GM19351 (cell line): ENCODE measurements around the gene STIL.

Experiments
- ATAC-seq: cut with Tn5 transposase; IDR thresholded peaks from one replicate; pipeline ENCODE4 v1.9.1; 2021; ENCODE audit warnings: mild to moderate bottlenecking, moderate library complexity; ENCODE audit not compliant: unreplicated experiment

The STIL gene

DNA sequence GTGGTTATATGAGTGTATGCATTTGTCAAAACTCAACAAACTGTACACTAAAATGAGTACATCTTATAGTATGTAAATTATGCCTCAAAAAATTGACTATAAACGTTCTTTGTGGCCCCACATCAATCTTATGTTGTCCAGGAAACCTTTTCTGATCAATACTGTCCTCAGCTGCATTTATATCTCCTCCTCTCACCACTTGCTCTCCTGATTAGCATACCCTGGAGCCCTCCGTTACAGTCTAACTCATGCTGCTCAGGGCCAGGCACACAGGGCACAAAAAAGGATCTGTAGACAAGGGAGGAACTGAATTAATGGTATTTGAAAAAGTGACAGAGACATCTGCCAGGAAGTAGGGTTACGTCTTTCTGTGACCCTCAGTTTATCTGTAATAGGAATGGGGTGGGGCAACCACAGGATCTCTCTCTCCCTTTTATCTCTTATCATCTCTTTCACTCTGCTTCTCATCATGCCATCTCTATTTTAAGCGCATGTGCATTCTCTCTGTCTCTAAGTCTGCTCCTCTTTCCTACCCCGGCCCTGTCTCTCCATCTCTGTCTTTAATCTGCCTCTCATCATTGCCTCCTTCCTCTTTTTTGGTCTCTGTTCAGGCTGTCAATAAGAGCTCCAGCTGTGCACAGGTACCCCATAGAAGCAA lies 74.9 kb downstream of the STIL start:
- no peak for ATAC-seq

DNA sequence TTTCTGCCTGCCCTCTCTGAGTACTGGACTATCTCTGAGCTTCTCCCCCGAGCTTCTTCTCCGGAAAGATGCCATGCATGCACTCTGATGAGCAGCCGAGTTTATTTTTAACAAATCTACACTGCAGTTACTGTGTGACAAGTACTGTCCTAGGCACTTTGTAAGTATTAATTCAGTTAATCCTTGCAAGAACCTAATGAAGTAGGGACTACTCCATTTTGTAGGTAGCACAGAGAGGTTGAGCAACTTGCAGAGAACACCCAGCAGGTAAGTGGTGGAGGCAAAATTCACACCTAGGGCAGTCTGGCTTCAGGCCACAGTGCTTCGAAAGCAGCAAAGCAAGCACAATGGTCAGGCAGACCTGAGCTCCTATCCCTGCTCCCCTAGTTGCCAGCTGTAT lies 78.1 kb downstream of the STIL start:
- ATAC-seq = no peak

DNA sequence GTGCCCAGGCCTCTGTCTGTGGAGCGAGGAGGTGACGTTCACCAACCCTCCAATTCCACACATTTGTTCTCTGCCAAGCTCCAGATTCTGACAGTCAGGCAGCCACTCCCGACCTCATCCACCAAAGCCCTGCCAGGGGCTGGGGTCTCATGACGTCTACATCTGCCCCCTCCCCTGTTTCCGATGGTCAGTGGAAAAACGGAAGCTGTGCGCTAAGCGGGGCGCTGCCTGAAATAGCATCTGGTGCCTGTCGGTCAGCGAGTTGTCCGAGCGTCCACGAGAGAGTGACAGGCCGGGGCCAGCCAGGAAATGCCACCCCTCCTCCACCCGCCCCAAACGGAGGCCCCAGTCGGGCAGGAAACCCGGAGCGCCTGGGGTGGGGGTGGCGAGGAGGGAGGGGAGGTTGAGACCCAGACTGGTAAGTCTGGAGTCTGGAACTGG lies 78.7 kb downstream of the STIL start:
- no peak for ATAC-seq

DNA sequence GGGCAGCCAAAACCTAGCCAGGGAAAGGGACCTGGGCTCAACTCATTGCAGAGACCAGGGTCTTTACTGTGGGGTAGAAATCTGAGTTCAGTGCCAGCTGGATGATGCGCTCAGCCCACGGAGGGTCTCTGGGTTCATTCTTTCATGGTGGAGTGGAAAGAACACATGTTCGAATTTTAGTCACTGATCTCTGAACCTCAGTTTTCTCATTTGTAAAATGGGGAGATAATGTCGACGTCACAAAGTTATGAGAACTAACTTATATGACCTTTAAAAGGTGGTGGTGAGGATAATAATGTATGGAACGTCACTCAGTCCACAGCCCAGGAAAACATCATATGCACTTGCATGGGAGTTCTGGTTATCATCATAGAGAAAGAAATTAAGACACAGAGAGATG lies 80.8 kb downstream of the STIL start:
- ATAC-seq = no peak

DNA sequence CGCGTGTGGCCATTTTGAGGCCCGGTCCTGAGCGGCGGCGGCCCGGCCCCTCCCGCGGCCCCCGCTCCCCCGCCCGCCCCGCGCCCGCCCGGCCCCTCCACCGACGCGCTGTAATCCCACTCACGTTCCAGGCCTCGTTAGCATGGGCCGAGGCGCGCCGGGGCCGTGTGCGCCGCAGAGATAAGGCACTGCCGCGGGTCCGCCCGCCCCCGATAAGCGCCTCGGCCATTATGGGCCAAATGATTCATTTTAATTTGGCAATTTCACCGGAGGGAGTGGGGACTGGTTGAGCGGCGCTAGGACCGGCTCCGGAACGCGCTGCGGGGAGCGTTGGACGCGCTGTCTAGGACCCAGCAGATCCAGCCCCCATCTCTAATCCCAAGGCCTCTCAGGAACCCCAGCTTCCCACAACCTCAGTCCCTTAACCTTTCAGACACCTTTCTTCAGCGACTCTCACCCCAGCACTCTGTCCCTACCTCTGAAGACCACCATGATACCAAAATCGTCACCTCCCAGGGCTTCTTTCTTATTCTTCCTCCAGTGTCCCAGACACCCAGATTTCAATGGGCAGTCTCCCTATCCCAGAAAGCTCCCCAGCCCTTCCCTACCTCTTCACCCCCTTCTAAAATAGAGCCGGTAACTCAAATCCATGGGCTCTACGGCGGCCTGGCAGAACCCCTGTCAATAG lies 81.6 kb downstream of the STIL start, which contains the start of gene TAL1:
TAL1 (minus strand) TSS at position 39 of the 688 bp plus-strand sequence. CDS start 6,337 bp downstream, outside the sequence.
- ATAC-seq = no peak

DNA sequence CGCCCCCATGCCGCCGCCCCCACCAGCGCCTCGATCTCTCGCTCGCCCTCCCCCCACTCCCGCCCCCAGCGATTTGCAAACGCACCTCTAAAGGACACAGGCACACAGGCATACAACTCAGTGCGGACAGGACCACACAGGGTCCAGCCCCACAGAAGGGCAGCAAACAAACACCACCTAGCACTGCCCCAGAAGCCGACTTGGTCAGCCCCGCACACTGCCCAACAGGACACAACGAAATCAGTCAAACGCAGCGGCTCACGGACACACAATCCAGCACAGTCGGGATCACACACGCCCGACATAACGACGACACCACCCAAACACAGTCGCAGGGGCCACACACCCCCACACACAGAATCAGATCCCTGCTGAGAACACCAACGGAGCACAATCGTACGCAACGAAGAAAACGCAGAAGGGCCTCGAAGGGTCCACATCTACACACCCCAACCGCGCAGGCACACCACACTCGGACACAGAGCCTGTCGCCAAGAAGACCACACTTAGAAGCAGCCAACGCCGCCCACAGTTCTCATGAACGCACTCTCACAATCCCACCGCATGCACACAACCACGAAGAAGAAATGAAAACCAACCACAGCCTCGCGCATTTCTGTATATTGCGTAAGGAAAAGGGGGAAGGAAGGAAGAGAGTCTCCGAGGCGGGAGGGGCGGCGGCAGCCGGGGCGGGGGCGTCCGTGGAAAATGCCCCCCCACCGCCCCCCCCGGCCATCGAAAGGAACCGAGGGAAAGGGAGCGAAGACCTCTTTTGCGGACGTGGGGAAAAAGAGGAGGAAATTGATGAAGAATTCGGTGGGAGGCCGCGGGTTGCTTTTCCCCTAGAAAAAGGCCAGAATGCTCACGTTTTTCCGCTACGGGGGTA lies 82.4 kb downstream of the STIL start:
- no peak for ATAC-seq

DNA sequence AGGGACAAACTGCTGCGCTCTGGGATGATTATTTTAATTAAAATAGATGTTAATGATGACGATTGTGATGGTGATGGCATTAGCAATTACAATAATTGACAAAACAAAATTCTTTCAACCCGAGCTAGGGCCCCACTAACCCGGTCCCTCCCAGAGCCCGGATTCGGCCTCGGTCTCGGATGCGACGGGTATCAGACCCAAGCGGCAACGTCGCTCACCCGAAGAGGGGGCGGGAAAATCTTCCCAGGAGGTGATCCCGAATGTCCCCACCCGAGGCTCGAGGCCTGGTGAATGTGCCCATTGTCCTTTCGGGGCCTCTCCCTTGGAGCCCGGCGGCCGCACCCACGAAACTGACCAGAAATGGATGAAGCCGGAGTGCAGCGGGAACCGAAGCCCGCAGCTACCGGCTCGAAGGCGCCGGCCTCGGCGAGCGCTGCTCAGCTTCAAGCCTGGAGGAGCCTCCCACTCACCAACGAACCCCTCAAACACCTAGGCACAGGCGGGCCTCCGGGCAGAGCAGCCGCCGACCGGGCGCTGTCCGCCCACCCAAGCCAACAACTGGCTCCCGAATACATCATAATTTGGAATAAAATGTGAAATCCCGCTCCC lies 83.2 kb downstream of the STIL start:
- ATAC-seq = no peak

DNA sequence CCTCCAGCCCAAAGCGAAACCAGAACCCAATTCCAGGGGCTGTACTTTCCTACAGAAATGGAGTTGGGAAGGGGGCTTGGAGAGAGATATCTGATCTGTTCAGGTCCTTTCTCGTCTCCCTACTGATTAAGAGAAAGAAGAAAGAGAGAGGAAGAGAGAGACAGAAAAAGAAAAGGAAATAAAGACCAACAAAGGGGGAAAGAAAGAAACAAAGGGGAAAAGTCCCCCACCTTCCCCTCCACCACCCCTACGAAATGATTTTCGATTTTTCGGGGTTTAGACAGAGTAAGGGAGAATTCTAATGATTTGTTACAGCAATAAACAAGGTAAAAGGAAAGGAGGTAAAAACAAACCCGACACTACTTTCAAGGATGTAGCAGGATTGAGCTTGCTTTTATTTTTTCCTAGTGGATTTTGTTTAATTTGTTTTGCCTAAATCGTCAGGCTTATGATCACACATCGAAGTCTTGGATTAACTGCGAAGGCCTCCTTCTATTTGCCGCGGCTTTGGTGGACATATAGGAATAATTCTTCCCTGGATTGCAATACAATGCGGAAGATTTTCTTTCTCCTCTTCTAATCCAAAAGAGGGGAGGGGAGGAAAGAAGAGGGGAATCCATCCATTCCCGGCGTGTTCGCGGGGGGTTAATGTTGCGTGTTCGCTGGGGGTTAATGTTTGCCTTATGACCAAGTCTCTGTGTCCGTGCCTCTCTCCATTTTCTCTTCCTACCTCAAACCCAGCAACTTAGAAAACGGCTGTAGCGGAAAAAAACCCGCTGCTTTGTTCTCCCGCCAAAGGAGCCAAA lies 83.9 kb downstream of the STIL start:
- ATAC-seq = no peak

DNA sequence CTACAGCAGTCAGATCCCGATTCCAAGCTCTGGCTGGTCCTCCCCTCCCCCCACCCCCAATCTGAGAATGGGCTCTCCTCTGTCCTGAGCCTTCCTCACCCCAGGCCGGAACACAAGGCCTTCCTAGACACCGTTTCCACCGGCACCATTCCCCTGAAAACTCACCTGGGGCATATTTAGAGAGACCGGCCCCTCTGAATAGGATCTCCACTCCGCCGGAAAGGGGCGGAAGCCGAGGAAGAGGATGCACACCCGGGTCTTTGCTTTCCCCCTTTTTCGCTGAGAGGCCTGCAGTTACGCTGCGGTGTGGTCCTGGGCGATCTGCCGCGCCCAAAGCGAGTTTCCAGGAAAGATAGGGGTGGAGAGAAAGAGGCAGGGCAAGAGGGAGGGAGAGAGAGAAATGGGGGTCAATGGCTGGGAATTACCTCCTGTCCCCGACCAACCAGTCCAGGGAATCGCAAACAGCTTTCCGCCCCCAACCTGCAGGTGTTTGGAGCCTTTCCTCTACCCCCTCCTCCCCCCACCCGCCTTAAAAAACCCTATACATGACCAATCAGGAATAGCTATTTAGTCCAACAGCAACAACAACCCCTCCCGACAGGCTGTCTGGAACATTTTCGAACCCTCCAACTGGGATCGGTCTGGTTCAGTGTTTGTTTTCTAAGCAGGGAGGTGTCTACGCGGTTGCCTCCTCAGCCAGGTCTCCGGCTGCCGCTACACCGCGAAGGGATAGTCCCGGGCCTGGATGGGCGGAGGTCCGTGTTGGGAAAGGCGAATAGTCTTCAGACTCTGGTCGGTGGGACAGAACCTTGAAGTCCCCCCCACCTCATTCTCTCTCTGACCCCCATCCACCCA lies 84.7 kb downstream of the STIL start:
- no peak for ATAC-seq

DNA sequence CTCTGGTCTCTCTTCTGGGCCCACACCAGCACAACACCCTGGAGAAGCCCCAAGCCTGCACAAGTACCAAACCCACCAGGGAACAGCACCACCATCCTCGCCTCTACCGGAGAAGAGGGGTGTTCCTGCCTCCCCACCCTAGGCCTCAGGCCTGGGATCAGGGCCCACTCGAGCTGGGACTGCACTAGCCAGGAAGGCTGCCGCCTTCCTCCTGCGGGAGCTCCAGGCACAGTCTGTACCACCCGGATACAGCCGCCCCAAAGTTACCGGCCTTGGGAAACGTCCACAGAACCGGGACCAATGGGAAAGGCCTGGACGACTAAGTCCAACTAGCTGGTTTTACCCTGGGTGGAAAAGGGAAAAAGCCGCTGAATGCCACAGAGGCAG lies 85.3 kb downstream of the STIL start:
- ATAC-seq = no peak

DNA sequence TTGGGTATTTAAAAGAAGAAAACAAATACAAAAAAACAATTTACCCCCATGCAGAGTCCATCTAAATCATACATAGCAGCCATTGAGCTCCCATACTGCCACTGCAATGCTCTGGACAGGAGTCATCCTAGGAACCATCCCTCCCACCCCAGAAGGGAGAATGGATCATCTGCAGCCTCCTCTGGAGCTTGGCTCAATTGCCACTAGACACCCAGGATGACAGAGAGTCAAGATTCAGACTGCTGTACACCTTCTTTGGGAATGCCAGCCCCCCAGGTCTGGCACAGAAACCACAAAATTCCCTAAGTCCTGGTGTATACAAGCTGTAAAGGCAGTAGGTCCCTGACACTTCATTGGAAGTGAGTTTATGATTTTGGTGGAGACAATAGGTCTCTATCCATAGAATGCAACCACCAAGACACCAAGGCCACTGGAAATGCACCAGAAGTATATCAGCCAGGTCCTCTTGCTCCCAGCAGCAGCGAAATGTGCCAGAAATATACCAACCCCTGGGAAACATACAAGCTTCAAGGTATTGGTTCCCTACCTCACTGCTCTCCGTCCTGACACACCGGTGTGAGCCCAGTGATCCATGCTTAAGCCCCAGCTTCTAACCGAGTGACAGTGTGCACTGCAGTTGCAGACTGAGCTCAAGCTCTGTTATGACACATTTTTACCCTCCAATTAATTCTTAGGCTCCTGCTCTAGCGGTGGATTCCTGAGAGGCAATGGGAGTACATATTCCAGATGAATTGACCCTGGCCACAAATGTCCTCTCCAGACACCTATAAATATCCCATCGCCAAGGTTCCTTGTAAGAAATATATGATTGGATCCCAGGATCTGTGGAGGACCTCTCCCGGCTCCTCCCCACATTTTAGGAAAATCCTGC lies 86.4 kb downstream of the STIL start:
- no peak for ATAC-seq

DNA sequence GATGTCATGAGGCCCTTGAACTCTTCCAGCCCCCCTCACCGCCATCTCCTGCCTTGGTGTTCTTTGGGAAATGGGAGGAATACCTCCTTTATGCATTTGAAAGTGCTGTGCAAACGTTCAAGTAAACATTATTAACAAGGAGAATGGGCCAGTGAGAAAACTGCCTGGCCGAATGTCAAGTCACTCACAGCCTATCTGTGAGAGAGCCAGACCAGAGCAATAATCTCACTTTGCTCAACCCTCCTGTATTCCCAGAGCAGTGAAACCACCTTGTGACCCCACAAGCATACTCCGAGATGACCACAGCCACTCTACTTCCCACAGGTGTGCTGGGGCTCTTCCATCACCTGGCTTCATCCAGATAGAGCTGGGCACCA lies 87.1 kb downstream of the STIL start:
- no peak for ATAC-seq

DNA sequence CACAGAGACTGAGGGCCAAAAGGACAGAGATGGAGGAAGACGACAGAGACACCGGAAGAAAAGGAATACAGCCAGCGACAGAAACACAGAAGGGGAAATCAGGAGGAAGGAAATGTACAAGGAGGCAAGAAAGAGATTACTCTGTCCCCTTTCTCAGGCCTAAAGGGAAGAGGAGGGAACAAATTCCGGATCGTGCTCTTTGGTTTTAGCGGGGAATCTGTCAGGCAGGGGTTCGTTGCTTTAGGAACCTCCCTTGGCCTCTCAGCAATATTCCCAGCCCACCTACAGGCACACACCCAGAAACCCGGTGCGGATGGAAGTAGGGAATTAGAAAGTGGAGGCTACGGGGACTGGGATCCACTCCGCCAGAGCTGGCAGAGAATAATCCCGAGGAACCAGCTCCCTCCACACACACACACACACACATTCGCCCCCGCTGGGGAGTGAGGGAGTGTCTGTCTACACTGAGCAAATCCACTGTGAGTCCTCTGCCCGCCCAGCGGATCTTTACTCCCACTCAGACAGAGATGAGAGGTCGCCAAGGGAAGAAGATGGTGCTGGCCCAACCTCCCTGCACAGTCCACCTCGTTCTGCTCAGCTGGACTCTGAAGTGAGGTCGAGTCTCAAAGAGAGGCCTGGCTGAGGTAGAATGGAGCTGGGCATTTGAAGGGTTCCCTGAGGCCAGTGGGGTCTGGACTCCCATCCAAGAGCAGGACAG lies 87.7 kb downstream of the STIL start:
- no peak for ATAC-seq

DNA sequence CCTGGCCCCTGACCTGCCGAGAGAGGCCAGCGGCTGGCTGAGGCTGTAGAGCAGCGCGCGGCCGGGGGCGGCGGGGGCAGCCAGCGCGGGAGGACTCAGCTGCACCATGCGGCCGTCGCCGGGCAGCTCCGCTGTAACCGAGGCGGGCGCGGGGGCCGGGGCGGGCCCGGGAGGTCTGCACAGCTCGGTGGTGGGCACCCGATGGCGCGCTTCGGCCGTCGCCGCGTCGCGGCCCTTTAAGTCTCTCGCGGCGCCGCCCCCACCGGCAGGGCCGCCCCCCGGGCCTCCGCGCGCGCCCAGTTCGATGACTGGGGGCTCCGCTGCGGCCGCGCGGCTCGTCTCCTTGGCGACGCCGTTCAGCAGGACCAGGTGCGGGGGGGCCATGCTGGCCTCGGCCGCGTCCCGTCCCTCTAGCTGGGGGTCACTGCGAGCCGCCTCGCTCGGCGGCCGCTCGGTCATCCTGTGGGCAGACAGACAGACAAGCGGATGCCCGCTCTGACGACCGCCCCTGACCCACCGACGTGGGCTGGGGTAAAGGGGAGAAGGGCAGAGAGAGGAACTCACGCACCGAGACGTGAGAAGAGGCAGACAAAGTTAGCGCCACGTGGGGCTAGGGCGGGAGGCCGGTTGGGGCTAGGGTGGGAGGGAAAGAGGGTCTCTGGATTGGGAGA lies 88.4 kb downstream of the STIL start:
- ATAC-seq = no peak

DNA sequence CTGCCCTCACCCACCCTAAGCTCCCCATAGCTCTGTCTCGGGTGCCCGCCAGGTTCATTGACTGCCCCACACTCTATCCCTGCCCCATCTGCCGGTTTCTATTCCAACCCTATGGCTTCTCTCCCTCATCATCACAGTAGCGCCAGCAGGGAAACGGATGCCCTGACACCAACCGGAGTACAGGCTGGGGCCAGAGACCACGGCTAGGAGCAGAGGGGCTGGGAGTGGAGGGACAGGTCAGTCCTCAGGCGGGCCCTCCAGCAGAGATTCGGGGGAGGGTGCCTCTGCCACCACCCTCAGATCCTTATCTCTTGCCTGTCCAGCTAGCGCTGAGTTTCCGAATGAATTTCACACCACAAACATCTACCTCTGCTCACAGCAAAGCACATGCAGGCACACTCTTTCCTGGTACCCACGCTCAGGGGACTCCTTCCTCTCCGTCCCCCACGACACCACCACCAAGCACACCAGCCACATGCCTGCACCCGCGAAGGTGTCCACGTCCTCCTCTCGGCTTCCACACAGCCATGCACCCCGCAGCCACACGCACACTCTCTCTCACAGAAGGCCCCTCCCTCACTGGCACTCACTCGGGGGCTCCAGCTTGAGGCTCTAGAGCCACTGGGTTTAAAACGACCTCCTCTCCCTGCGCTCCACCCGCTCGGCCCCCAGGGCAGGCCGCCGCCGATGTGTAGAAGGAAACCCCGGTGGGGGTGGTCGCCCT lies 89.1 kb downstream of the STIL start:
- ATAC-seq = no peak

DNA sequence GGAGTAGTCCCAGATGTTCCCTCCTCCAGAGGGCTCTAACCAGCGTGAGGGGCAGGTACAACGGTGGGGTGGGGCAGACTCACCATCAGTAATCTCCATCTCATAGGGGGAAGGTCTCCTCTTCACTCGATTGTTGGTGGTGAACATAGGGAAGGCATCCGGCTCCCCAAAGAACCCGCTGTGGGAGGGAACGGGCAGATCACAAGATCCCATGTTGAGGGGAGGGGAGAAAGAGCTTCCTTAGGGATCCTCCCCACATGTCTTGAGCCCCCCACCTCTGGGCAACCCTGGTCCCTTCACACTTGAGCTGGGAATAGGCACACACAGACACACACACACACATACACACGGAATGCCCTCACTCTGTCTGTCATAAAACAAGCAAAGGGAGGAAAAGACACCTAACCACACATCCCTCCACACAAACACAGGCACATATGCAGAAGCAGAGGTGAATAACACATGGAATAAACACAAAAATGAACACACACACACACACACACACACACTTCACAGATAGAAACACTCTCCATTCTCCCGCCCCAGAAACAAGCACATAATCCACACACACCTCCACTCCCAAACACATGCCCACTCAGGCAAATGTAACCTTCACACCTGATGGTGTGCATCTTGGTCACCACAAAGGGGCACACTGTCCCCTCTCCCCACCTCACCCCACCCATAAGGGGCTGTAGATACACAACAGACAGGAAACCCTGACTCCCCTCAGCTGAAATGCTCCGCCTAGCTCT lies 89.8 kb downstream of the STIL start:
- ATAC-seq = no peak
